ENCODE measurements around the gene SSR3.

Gene SSR3

DNA sequence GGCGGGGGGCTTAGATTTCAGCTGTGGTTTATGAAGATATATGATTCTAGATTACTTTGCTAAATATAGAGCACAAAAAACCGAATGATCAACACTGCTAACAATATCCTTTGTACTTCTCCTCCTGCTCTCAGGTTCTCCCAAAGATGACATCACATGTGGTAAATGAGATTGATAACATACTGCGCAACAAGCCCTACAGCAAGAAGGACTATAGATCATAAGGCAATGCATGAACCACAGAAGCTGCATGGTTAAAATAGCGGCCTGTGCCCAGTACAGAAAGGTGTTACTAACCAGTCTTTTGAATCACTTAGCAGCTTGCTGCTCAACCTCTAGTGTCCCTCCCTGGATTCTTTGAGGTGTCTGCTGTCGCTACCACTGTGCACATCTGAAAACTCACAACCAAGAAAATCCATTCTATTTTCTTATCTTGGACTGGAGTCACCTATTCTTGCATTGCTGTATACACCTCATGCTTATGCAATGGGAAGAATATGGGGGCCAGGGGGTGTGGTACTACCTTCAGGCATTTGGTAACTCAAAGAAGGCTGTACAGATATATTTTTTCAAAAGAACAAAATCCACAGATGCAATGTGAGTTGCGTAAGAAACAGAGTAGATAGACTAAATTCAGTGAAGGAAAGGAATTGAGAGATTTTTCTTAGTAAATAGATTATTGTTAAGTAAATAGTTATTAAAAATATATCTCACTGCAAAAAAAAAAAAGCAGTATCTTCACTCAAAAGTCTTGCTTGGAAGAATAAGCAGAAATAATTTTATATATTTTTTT lies 18.2 kb downstream of the SSR3 start:
- no peak for DNase-seq (ENCODE audit: low spot score)

DNA sequence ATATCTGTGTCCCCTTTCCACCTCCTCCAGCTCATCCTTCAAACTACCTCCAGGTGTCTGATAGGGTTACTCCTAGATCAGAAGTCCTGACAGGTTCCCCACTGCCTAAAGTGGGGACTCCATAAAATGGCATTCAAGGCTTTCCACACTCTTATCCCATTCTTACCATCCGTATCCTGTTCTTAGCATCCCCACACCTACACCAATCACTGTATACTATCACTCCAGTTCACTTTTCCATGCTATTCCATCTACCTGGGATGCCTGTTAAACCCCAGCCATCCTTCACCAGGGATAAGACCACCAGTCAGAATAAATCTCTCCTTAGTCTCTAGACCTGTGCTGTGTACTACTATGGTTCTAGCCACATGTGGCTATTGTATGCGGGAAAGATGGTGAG lies 19.1 kb downstream of the SSR3 start:
- DNase-seq (ENCODE audit: low spot score): no peak

DNA sequence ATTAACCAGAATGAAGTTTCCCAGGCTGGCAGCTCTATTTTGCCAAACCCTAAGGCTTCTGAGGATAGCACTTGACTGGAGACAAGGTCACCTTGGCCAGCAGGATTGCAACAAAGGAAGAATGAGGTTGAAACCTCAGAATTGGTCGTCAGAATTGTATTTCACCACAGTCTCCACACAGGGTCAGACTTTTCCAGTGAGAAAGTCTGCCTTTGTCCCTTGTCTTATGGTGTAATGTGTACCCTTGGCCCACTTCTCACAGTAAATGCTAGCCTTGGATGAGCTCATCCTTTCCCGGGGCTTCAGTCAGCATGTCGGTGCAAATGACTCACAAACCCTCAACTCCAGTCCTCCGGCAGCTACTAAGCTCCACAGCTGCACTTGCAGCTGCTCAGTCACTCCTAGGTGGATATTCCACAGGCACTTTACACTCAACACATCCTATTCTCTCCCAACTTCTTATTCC lies 19.7 kb downstream of the SSR3 start:
- DNase-seq (ENCODE audit: low spot score): no peak

DNA sequence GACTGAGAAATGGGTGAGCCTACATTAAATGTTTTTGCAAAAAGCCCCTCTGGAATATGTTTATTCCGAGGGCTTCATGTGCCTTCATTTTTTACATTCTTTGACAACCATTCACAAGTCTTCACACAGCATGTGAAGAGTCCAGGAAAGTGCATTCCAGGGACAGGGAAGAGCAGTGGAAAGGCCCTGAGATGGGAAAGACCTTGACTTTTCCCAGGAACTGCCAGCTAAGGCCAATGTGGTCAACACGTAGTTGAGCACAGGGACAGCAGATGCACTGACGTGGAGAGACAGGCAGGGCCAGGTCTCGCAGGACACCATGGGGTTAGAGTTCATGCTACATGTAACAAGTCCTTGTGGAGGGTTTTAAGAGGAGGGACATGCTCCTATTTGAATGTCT lies 21.7 kb downstream of the SSR3 start:
- no peak for DNase-seq (ENCODE audit: low spot score)

DNA sequence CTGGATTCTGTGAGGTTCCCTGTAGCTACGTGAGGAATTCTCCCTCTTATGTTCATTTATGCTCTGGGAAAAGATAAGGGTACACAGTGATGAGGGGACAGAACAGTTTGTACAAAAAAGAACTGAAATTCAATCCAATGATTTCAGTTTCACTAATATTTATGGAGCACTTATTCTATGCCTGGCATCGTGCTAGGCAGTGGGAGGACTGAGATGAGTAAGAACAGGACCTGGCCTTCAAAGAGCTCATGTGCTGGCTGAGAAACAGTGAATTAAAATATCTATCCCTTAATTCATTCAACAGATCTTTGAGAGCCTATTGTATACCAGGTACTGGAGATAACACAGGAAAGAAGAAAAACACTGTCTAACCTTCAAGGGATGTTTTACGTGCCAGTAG lies 22.2 kb downstream of the SSR3 start:
- no peak for DNase-seq (ENCODE audit: low spot score)

DNA sequence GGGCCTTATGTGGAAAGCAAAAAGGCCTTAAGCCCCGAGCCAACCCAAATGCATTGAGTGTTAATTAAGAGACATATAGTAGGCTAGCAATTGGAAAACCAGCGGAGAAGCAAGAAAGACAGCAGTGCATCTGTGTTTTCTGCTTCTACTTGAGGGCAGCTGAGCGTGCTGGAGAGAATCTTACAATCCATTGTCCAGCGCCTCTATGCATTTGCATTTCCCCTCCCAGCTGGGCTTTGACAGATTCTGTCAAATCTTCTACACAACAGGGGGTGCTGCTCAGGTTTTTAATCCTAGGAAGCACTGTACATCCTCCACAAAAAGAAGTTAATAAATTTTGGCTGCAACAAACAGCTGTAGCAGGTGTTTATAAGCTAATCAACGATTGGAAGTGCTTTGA lies 23.9 kb downstream of the SSR3 start:
- no peak for DNase-seq (ENCODE audit: low spot score)

DNA sequence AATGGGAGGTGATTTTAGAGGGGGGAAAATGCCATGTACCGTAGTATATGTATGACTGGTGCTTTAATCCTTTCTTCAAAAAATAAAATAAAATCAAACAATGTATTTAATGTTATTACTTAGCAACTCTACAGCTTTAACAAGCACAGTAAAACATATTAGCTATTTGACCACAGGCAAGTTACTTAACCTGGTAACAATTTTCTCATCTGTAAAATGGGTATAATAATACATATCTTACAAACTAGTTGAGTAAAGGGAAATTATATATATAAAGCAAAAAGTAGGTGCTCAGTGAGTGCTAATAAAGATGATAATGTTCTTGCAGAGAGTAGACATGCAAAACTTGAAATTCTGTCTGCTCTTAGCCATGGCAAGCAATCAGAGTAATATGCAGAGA lies 27.9 kb downstream of the SSR3 start:
- no peak for DNase-seq (ENCODE audit: low spot score)

DNA sequence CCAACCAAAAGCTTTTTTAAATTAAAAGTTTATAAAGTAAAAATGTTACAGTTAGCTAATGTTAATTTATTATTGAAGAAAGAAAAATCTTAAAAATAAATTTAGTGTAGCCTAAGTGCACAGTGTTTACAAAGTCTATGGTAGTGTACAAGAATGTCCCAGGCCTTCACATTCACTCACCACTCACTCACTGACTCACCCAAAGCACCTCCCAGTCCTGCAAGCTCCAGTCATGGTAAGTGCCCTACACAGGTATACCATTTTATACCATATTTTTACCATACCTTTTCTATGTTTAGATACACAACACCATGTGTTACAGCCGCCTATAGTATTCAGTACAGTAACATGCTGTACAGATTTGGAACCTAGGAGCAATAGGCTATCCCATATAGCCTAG lies 29.1 kb downstream of the SSR3 start:
- no peak for DNase-seq (ENCODE audit: low spot score)

DNA sequence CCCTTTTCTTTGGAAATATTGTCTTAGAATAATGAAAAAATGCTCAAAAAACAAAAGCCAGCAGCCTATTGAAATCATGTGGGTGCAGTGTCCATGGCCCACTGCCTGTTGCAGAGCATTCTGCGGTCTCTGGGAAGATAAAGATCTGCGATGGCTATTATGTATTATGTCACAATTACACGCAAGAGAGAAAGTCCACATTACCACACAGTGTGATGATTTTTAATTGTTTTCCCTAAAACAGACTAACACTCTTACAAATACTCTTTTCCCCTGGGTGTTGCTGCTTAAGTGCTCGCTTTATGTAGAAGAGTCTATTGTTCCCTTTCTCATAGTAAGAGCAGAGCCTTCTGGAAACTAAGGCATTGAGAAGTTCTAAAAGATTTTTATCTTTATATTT lies 32.2 kb downstream of the SSR3 start:
- no peak for DNase-seq (ENCODE audit: low spot score)

DNA sequence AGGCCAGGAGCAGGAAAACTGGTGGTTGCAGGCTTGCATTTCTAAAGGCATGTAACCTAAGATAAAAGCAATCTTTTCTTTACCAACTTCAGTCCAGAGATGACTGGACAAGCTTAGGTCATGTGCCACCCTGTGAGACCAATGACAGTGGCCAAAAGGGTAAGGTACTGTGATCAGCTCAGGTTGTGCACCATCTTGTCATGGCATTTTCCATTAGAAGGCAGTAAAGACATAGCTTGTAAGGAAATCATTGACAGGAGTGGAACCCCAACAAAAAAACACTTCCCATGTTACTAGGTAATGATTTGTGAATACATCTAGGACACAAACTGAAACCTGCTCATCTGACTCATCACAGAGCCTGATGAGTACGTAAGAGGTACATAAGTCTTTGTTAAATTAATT lies 35.2 kb downstream of the SSR3 start:
- no peak for DNase-seq (ENCODE audit: low spot score)

DNA sequence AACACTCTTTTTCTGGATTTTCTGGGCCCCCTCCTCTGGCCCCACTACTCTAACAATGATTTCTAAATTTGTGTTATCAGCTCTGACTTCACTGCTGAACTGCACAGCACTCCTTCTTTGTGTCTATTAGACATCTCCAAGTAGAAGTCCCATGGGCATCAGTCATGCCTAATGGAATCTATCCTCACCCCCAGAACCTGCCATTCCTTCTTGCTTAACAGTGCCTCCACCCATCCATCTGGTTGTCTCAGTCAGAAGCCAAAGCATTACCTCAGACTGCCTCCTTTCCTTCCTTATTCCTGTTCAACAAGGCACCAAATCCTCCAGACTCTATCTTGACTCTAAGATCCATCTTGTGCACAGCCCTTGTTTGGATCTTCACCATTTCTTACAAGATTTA lies 36.2 kb downstream of the SSR3 start:
- DNase-seq (ENCODE audit: low spot score): no peak

DNA sequence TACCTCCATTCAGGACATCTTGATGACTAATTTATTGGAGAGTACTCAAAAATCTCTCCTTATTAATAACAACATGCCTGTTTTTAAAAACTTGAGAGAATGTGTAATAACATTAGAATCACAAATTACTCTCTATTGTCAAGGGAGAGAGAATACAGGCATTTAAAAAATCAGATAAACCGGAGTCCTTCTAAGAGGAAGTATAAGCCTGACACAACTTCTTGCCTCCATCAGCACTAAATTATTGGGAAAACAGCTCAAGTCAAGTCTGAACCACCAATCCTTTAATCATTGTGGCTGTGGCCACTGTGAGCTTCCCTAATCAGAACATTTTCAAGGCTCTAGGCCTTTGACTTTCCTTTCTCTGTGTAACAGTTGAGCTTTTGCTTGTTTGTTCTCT lies 38.0 kb downstream of the SSR3 start:
- no peak for DNase-seq (ENCODE audit: low spot score)

DNA sequence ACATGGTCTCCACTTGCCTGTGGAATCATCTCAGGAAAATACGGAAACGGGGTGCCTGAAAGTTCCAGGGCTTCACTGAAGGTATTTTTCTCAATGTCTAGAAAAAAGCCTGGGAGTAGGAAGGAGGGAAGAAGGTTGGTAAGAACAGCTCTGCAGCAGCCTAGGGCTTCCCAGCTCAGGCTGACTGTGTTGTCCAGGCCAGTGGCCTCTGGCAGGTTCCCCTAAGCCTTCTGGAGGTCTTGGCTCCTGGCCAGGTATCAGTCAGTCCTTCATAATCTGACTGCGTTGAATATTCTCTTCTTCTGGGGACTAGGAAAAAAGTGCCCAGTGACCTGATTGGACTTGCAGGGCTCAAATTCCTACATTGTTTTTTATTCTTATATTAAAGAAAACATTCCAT lies 38.6 kb downstream of the SSR3 start:
- DNase-seq (ENCODE audit: low spot score): no peak

DNA sequence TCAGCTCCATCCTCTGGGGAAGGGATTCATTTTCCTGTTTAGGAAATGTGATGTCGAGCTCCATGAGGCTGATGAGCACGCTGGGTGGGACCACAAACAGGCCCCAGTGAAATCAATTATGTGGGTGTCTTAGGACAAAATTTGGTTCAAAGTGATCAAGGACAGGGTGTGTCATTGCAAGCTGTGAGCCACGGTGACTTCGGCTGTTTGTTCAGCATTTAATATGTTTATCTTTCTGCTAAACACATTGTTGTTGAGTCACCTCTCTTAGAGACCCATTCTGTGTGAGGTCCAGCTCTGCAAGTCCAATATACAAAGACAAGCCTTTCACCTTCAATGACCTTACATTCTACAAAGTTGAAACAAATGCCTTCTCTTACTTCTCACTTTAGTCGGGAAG lies 41.3 kb downstream of the SSR3 start:
- no peak for DNase-seq (ENCODE audit: low spot score)

DNA sequence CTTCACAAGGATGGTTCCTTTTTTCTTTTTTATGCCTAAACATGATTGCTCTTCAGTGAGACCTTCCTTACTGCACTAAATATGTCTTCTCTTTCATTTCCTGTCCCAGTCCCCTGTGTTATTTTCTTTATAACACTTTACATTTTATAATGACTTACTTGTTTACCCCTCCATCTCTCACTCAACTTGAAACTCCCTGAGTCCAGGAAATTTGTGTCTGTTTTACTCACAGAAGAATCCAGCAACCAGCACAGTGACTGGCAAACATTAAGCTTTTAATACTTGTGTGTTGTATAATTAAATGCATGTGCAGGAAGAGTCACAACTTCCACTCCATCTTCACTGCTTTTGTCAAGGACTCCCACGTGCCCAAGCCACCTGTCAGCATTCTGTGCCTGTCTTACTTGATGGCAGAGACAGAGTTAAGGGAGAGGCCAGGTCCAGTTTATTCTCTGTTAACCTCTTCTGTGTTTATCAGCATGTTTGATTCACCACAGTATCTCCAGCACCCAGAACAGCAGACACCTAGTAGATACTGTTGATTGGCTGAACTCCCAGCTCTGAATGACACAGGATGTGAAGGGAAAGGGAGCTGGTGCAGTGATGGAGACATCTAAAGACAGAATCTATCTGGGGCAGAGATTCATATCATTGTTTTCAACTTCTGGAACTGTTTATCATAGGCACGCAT lies 42.8 kb downstream of the SSR3 start:
- DNase-seq (ENCODE audit: low spot score): no peak

DNA sequence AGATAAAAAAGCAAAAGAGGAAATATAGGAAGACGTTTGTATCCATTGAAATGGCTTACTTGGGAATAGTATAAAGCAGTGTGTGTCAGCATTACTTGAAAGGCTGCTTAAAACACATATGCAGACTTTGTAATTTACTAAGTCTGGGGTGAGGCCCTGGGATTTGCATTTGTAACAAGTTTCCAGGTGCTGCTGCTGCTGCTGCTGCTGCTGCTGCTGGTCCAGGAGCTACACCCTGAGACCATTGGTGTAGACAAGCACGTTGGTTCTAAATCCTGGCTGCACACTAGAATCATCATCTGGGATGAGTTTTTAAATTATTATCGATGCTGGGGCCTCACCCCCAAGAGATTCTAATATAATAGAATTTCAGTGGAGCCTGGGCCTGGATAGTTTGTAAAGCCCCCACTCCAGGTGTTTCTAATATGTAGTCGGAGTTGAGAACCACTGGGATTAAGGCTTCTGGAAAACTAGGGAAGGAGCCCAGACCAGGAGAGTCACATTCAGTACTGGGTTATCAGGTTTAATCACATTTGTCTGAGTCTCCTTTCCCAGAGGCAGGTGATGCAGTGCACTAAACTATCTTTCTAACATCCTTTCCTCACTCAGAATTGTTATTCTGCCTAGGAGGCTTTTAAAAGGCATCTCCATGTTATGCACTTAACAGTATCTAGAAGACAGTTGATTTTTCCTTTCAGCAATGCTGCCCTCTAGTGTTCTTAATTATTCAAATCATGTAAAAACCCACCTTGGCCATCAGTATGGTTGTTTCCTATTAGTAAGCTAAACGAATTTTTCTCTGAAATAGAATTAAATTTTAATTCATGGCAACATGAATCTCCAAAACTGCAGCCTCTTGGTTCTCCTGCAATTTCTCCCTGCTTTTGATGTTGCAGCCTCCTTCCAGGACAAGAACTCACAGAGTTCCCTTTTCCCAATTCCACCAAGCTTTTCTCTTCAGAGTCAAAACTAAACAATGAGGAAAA lies 45.4 kb downstream of the SSR3 start:
- DNase-seq (ENCODE audit: low spot score): peak; percentile 75

DNA sequence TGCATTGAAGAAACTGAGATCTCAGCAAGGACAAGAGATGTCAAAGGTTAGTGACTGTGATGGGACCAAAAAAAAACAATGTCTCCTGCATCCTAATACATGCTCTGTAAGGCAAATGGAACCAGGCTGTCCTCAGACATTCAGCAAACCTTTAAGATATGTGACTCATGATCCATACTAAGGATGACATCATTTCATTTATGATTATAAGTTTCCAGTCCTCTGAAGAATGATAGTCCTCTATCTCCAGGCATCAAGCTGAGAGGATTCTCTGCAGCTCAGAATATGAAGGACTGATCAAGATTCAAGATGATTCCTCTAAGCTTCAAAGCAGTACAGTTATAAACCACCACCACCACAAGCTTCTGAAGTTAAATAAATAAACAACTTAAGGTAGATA lies 47.6 kb downstream of the SSR3 start:
- DNase-seq (ENCODE audit: low spot score): no peak

DNA sequence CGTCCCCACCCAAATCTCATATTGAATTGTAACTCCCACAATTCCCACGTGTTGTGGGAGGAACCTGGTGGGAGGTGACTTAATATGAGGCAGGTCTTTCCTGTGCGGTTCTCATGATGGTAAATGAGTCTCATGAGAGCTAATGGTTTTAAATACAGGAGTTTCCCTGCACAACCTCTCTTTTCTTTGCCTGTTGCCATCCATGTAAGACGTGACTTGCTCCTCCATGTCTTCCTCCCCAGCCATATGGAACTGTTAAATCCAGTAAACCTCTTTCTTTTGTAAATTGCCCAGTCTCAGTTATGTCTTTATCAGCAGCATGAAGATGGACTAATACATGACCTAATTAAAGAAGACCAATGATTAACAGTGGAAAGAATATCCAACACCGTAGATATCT lies 56.6 kb downstream of the SSR3 start:
- no peak for DNase-seq (ENCODE audit: low spot score)

DNA sequence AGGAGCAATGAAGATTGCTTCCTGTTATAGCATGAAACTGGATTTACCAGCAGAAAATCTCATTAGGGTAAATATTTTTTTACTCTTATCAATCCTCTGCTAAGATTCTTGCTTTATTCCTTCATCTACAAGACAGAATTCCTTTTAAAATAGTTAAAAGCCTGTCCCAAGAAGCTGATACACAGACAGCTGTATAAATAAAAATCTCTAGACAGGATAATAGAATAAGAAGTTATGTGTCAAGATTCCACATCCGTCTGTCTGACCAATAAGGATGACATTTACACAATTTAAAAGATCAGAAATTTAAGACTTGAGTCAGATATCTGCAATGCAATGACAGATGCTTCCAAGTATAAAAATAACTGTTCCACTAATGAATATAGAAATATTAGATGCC lies 57.6 kb downstream of the SSR3 start:
- DNase-seq (ENCODE audit: low spot score): no peak

DNA sequence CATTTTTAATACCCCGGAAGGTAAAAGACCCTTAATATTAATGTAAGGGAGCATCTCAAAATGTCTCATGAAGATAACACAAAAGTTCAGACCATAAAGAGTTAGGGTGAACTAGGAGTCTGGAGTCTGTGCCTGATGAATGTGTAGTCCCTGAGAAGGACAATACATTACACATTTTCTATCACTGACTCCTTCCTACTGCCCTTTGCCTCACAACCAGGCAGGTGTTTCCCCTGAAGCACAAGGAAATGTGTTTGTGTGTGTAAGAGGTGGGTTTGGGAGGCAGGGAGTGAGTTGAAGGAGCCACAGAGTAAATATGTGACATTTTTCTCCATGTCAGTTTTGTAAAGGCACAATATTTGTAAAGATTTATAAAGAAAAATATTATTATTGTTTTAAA lies 59.1 kb downstream of the SSR3 start:
- no peak for DNase-seq (ENCODE audit: low spot score)

DNA sequence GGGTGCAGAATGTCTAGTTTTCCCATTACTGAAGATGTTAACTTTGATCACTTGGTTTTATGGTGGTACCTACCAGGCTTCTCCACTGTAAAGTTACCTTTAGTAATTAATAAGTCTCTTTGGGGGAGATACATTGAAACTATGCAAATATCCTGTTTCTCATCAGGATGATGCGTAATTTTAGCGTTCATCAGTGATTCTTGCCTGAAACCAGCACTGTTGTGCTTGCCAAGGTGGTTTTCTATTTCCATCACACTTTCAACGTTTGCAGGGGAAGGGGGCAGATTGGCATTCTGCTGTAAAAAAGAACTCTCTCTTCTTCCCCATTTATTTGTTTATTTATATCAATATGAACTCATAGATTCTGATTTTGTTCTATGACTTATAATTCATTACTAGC lies 61.0 kb downstream of the SSR3 start:
- no peak for DNase-seq (ENCODE audit: low spot score)

DNA sequence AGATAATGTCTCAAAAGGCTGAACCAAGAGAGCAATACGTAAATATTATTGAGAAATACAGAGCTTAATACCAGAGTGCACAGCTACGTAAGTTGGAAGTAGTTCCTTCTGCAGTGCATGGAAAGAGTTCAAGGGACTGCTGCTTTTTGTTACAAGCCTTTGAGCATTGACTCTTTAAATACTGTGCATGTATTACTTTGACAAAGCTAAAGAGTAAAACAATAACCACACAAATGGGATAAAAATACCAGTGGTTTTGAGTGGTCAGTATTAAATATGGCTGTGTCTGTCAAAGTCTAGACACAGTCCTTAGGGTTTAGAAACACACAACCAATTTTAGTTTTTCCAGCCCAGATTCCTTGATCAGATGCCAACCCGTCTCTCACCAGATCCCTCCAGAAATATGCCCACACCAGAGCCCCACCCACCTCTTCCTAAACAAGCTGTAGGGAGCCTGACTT lies 62.1 kb downstream of the SSR3 start:
- no peak for DNase-seq (ENCODE audit: low spot score)

DNA sequence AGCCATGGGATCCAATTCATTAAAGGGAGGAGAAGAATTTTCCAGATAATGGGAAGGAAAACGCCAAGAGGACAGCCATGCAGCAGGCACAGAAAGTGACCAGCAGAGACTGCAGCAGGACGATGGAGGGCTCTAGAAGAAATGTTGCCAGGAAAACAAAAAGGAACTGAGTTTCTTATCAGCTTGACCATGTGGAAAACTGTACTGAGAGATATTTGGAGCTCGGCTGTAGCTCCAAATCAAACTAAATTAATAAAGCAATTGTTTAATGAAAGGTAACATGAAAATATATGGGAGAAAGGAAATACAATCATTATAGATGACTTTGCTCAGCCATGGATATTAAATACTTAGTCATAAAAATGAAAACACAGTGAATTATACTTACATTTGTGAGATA lies 63.7 kb downstream of the SSR3 start:
- DNase-seq (ENCODE audit: low spot score): no peak

Data from CD4-positive, alpha-beta T cell treated with Interleukin-15 for 4 hours (primary cell).